WTC11 (cell line): Measurements from ENCODE around the gene FAM50A. TPM values are rescaled to one million over a fixed set of nuclear protein-coding genes. Genes with fewer than 3 reads are reported as not detected.
A peak's percentile ranks its signal among the peaks of the same experiment; 100 is the strongest.

Experiments
- ATF1 ChIP-seq: sonication (generic); formaldehyde crosslinking; IDR thresholded peaks from 2 replicates; pipeline ENCODE4 v1.8.1; 2023; ENCODE audit warnings: mild to moderate bottlenecking, moderate library complexity, missing genetic modification reagents
- ATF2 ChIP-seq: sonication (generic); formaldehyde crosslinking; IDR thresholded peaks from 2 replicates; pipeline ENCODE4 v1.8.1; 2022; ENCODE audit warnings: low read depth, missing genetic modification reagents, borderline replicate concordance
- CBFB ChIP-seq: sonication (generic); formaldehyde crosslinking; IDR thresholded peaks from 2 replicates; pipeline ENCODE4 v1.8.1; 2022; ENCODE audit warnings: mild to moderate bottlenecking, low read depth, missing genetic modification reagents
- CDX4 ChIP-seq: fragments of 250-450 bp; sonication (Bioruptor Pico); IDR thresholded peaks from 2 replicates; pipeline ENCODE4 v1.9.0; 2021; ENCODE audit warnings: moderate library complexity, mild to moderate bottlenecking, inconsistent platforms, borderline replicate concordance
- CREM ChIP-seq: sonication (generic); formaldehyde crosslinking; IDR thresholded peaks from 2 replicates; pipeline ENCODE4 v1.8.1; 2022; ENCODE audit warnings: mild to moderate bottlenecking, missing genetic modification reagents, moderate library complexity
- CTCF ChIP-seq: fragments of 200-600 bp; IDR thresholded peaks from 2 replicates; pipeline ENCODE4 v1.8.0; 2022; ENCODE audit warnings: antibody characterized with exemption
- ESRRA ChIP-seq: sonication (generic); formaldehyde crosslinking; IDR thresholded peaks from 2 replicates; pipeline ENCODE4 v1.8.1; 2022; ENCODE audit warnings: mild to moderate bottlenecking, missing genetic modification reagents, borderline replicate concordance
- ETV6 ChIP-seq: sonication (generic); formaldehyde crosslinking; IDR thresholded peaks from 2 replicates; pipeline ENCODE4 v1.8.1; 2022; ENCODE audit warnings: mild to moderate bottlenecking, missing genetic modification reagents
- GRHL2 ChIP-seq: fragments of 250-450 bp; sonication (Bioruptor Pico); IDR thresholded peaks from 2 replicates; pipeline ENCODE4 v1.8.0; 2022; ENCODE audit warnings: mild to moderate bottlenecking, moderate library complexity; ENCODE audit not compliant: insufficient replicate concordance, severe bottlenecking
- GTF2I ChIP-seq: fragments of 250-450 bp; sonication (Bioruptor Pico); conservative IDR thresholded peaks from 2 replicates; pipeline ENCODE4 v1.4.0; 2021; ENCODE audit warnings: mild to moderate bottlenecking
- HMGA2 ChIP-seq: fragments of 250-450 bp; sonication (Bioruptor Pico); IDR thresholded peaks from 2 replicates; pipeline ENCODE4 v1.4.0; 2021; ENCODE audit warnings: mild to moderate bottlenecking, moderate library complexity
- KAT7 ChIP-seq: sonication (generic); formaldehyde crosslinking; IDR thresholded peaks from 2 replicates; pipeline ENCODE4 v1.8.1; 2023; ENCODE audit warnings: missing genetic modification reagents, mild to moderate bottlenecking, borderline replicate concordance
- MYBL2 ChIP-seq: sonication (generic); formaldehyde crosslinking; IDR thresholded peaks from 2 replicates; pipeline ENCODE4 v1.8.1; 2023; ENCODE audit warnings: mild to moderate bottlenecking, moderate library complexity, missing genetic modification reagents
- NR3C1 ChIP-seq: sonication (generic); formaldehyde crosslinking; conservative IDR thresholded peaks from 2 replicates; pipeline ENCODE4 v1.8.1; 2023; ENCODE audit warnings: low read depth, mild to moderate bottlenecking, missing genetic modification reagents
- RELA ChIP-seq: sonication (generic); formaldehyde crosslinking; IDR thresholded peaks from 2 replicates; pipeline ENCODE4 v1.8.1; 2022; ENCODE audit warnings: missing genetic modification reagents, mild to moderate bottlenecking, borderline replicate concordance
- SMAD4 ChIP-seq: sonication (generic); formaldehyde crosslinking; IDR thresholded peaks from 2 replicates; pipeline ENCODE4 v1.8.0; 2022; ENCODE audit warnings: mild to moderate bottlenecking, missing genetic modification reagents
- ZNF121 ChIP-seq: sonication (generic); formaldehyde crosslinking; IDR thresholded peaks from 2 replicates; pipeline ENCODE4 v1.8.0; 2023; ENCODE audit warnings: missing genetic modification reagents
- ZNF138 ChIP-seq: sonication (generic); formaldehyde crosslinking; conservative IDR thresholded peaks from 2 replicates; pipeline ENCODE4 v1.8.1; 2022; ENCODE audit warnings: mild to moderate bottlenecking, moderate library complexity, missing genetic modification reagents
- ZNF219 ChIP-seq: sonication (generic); formaldehyde crosslinking; IDR thresholded peaks from 2 replicates; pipeline ENCODE4 v1.8.0; 2023; ENCODE audit warnings: missing genetic modification reagents, mild to moderate bottlenecking, borderline replicate concordance
- ZNF671 ChIP-seq: fragments of 250-450 bp; sonication (Bioruptor Pico); IDR thresholded peaks from 2 replicates; pipeline ENCODE4 v1.8.0; 2021; ENCODE audit warnings: mild to moderate bottlenecking
- total RNA-seq: library from RNA; stranded (reverse); gene quantifications from 3 replicates; pipeline ENCODE4 v1.2.3, GENCODE V29; 2021
- TF ChIP-seq, protein P1 (sequence below): sonication (generic); formaldehyde crosslinking; IDR thresholded peaks from 2 replicates; pipeline ENCODE4 v1.8.1; 2022; ENCODE audit warnings: mild to moderate bottlenecking, moderate library complexity, missing genetic modification reagents
- TF ChIP-seq, protein P2 (sequence below): sonication (generic); formaldehyde crosslinking; conservative IDR thresholded peaks from 2 replicates; pipeline ENCODE4 v1.8.1; 2022; ENCODE audit warnings: mild to moderate bottlenecking, missing genetic modification reagents

The FAM50A gene
- total RNA-seq, 1 experiment from 2014 or later: 50.2 TPM

DNA sequence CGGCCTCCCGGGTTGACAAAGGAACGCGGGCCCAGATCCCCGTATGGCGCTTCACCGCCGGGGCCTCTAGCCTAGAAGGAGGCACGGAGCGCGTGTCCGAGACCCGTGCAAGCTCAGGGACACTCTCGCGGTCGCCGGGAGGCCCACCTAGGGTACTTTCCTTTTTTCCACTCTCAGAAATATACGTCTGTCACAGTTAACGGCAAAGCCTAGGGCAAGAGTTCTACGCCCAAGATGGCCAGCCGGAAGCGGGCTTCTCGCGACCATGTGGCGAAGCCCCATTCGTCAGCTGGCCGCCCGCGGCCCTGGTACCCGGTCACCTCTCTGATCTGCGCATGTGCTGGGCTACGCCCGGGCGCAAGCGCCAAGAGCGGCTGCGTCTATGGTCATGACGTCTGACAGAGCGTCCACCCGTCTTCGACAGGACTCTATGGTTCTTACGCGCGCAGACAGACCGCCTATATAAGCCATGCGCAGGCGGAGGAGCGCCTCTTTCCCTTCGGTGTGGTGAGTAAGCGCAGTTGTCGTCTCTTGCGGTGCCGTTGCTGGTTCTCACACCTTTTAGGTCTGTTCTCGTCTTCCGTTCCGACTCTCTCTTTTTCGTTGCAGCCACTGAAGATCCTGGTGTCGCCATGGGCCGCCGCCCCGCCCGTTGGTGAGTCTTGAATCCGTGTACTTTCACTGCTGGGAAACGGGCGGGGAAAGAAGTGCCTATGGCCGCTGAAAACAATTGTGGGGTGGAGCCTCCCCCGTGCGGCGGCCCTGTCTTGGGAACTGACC, 45.9 kb upstream of the FAM50A start, which contains the start of gene RPL10 (continued):
- TF ChIP-seq CBFB (CRISPR knock-in tag): no peak
- TF ChIP-seq SMAD4 (CRISPR knock-in tag): no peak
- no peak for TF ChIP-seq HMGA2 (CRISPR knock-in tag)
- no peak for TF ChIP-seq ZNF138 (CRISPR knock-in tag)
- TF ChIP-seq MYBL2 (CRISPR knock-in tag): no peak
- TF ChIP-seq CTCF: no peak
- no peak for TF ChIP-seq ZNF121 (CRISPR knock-in tag)
- TF ChIP-seq RELA (CRISPR knock-in tag): 0 out of 2 replicates have a peak, but pooled peaks have one; percentile 38
- no peak for TF ChIP-seq GRHL2 (CRISPR knock-in tag)
- TF ChIP-seq ATF2 (CRISPR knock-in tag): no peak
- TF ChIP-seq, protein P1, sequence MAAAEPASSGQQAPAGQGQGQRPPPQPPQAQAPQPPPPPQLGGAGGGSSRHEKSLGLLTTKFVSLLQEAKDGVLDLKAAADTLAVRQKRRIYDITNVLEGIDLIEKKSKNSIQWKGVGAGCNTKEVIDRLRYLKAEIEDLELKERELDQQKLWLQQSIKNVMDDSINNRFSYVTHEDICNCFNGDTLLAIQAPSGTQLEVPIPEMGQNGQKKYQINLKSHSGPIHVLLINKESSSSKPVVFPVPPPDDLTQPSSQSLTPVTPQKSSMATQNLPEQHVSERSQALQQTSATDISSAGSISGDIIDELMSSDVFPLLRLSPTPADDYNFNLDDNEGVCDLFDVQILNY (CRISPR knock-in tag): peak; percentile 66
- TF ChIP-seq CREM (CRISPR knock-in tag): peak; percentile 69; the same call in 1 of the 2 replicates
- no peak for TF ChIP-seq ATF1
- no peak for TF ChIP-seq CDX4 (CRISPR knock-in tag)
- TF ChIP-seq NR3C1 (CRISPR knock-in tag): no peak
- TF ChIP-seq ZNF671: no peak
- no peak for TF ChIP-seq ESRRA
- no peak for TF ChIP-seq KAT7 (CRISPR knock-in tag)
- no peak for TF ChIP-seq GTF2I (CRISPR knock-in tag)
- TF ChIP-seq ETV6 (CRISPR knock-in tag): peak; percentile 64; the same call in 1 of the 2 replicates
- TF ChIP-seq, protein P2, sequence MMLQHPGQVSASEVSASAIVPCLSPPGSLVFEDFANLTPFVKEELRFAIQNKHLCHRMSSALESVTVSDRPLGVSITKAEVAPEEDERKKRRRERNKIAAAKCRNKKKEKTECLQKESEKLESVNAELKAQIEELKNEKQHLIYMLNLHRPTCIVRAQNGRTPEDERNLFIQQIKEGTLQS (CRISPR knock-in tag): no peak
- no peak for TF ChIP-seq ZNF219 (CRISPR knock-in tag)
- TF ChIP-seq, all 79 proteins: peak for 17
